Right atrium auricular region (tissue), 2 donors: Measurements from ENCODE around the gene PRAMEF10. TPM values are rescaled to one million over a fixed set of nuclear protein-coding genes. Genes with fewer than 3 reads are reported as not detected.
"Not testable (repeated sequence)": the region's sequence is repeated elsewhere in the genome, so short reads cannot be mapped to it uniquely, and the experiment has no call there.

Source experiments
- DNase-seq: peaks from one replicate; pipeline ENCODE4 v3.0.0-alpha.2; 2019; ENCODE audit warnings: low spot score
- H3K27ac ChIP-seq, 2 donors: fragments of 200-600 bp; sonication (generic); 1 replicate in 1 of 2; 2 replicates in 1 of 2; pipeline ENCODE4 v1.5.1; 2016 to 2019
- H3K27me3 ChIP-seq, 2 donors: fragments of 200-600 bp; sonication (generic); one replicate each; pipeline versions ENCODE4 v1.5.1 to v1.6.0; 2017 to 2019
- H3K36me3 ChIP-seq: fragments of 200-600 bp; sonication (generic); one replicate; pipeline ENCODE4 v1.5.1; 2016
- H3K4me1 ChIP-seq, 2 donors: fragments of 200-600 bp; sonication (generic); one replicate each; pipeline versions ENCODE4 v1.5.1 to v1.6.0; 2017 to 2019
- H3K4me3 ChIP-seq, 2 donors: fragments of 200-600 bp; sonication (generic); 1 replicate in 1 of 2; 2 replicates in 1 of 2; pipeline ENCODE4 v1.5.1; 2017 to 2019; ENCODE audit warnings: mild to moderate bottlenecking in 1 of 2, moderate library complexity in 1 of 2
- H3K9me3 ChIP-seq, 2 donors: fragments of 200-600 bp; sonication (generic); one replicate each; pipeline ENCODE4 v1.5.1; 2019
- CTCF ChIP-seq, 2 donors: fragments of 200-600 bp; sonication (generic); IDR thresholded peaks; one replicate each; pipeline ENCODE4 v1.5.1; 2019; ENCODE audit warnings: antibody characterized with exemption in 2 of 2
- total RNA-seq, 2 donors: library from RNA; depleted of rRNA; stranded (reverse); fragments of >200 nt; gene quantifications; one replicate each; pipeline ENCODE4 v1.1.0, GENCODE V29; 2016

The PRAMEF10 gene
- total RNA-seq, 2 donors from 2014 or later = not detected

- H3K4me3 ChIP-seq = no peak overlapping the region
- no peaks in the 10 kb centered on the region for H3K36me3 ChIP-seq
- H3K9me3 ChIP-seq = no peaks in the 10 kb centered on the region
- no peaks in the 10 kb centered on the region for H3K4me1 ChIP-seq
- TF ChIP-seq CTCF (IDR thresholded peaks at IDR 0.05) = no peak
- no peak for DNase-seq
- no peaks in the 10 kb centered on the region for H3K27me3 ChIP-seq
- no peak overlapping the region for H3K27ac ChIP-seq
Measured at GRCh38 chr1:12851779-12852178, 46.3 kb downstream of the PRAMEF10 start.

GRCh38 chr1:12848620-12849019 lies 49.5 kb downstream of the PRAMEF10 start, which contains the start of gene HNRNPCL1:
Gene HNRNPCL1, minus strand, starts transcription at chr1:12848720. Its CDS starts 431 bp downstream, at chr1:12848289.
- H3K36me3 ChIP-seq, DNase-seq, H3K9me3 ChIP-seq, H3K4me1 ChIP-seq, H3K4me3 ChIP-seq, H3K27me3 ChIP-seq, H3K27ac ChIP-seq: not testable (repeated sequence)

Other genes starting within 250 kb of the PRAMEF10 start
- not detected for gene AADACL3, start 182.2 kb downstream of the PRAMEF10 start, total RNA-seq
- gene CFAP107, start 152.1 kb downstream of the PRAMEF10 start, total RNA-seq = not detected
- gene PRAMEF12, start 124.5 kb downstream of the PRAMEF10 start, total RNA-seq = not detected
- not detected for gene PRAMEF1, start 106.9 kb downstream of the PRAMEF10 start, total RNA-seq
- gene PRAMEF11, start 66.9 kb downstream of the PRAMEF10 start, total RNA-seq = not detected
- gene HNRNPCL1, start 49.5 kb downstream of the PRAMEF10 start, total RNA-seq = not detected
- gene PRAMEF2, start 41.2 kb downstream of the PRAMEF10 start, total RNA-seq = not detected
- not detected for gene PRAMEF4, start 12.1 kb downstream of the PRAMEF10 start, total RNA-seq
- gene PRAMEF7, start 18.3 kb upstream of the PRAMEF10 start, total RNA-seq = not detected
- not detected for gene PRAMEF6, start 49.3 kb upstream of the PRAMEF10 start, total RNA-seq
- not detected for gene PRAMEF27, start 158.3 kb upstream of the PRAMEF10 start, total RNA-seq
- gene HNRNPCL3, start 162.5 kb upstream of the PRAMEF10 start, total RNA-seq = not detected
- not detected for gene PRAMEF25, start 172.5 kb upstream of the PRAMEF10 start, total RNA-seq
- not detected for gene HNRNPCL2, start 218.6 kb upstream of the PRAMEF10 start, total RNA-seq